Muscle layer of duodenum (tissue), 2 donors: ENCODE data around the gene FAHD2A.
"Not testable (repeated sequence)": the region's sequence is repeated elsewhere in the genome, so short reads cannot be mapped to it uniquely, and the experiment has no call there.

Experiments
- H3K27ac ChIP-seq: one replicate; pipeline ENCODE4 v1.7.0; 2013; ENCODE audit warnings: mild to moderate bottlenecking, low read length
- H3K27me3 ChIP-seq: one replicate; pipeline ENCODE4 v1.7.0; 2013; ENCODE audit warnings: low read depth, mild to moderate bottlenecking, control low read depth, low read length
- H3K36me3 ChIP-seq, 2 donors: one replicate each; pipeline ENCODE4 v1.7.0; 2013; ENCODE audit warnings: low read length in 2 of 2, control low read depth in 1 of 2, mild to moderate bottlenecking in 1 of 2; ENCODE audit not compliant: insufficient read depth in 2 of 2, control insufficient read depth in 1 of 2
- H3K4me1 ChIP-seq, 2 donors: one replicate each; pipeline ENCODE4 v1.7.0; 2013; ENCODE audit warnings: low read length in 2 of 2, mild to moderate bottlenecking in 2 of 2, control low read depth in 1 of 2, moderate library complexity in 1 of 2; ENCODE audit not compliant: insufficient read depth in 2 of 2, control insufficient read depth in 1 of 2
- H3K4me3 ChIP-seq, 2 donors: one replicate each; pipeline ENCODE4 v1.7.0; 2013; ENCODE audit warnings: low read length in 2 of 2, low read depth in 1 of 2, mild to moderate bottlenecking in 1 of 2
- H3K9me3 ChIP-seq, 2 donors: one replicate each; pipeline ENCODE4 v1.7.0; 2013; ENCODE audit warnings: low read length in 2 of 2, control low read depth in 1 of 2, mild to moderate bottlenecking in 1 of 2; ENCODE audit not compliant: control insufficient read depth in 1 of 2
- donor health status: healthy.

The FAHD2A gene

GRCh38 chr2:95427196-95427867, 24.8 kb downstream of the FAHD2A start:
- not testable (repeated sequence) for H3K4me1 ChIP-seq, H3K4me3 ChIP-seq, H3K36me3 ChIP-seq

GRCh38 chr2:95429748-95430467, 27.4 kb downstream of the FAHD2A start:
- H3K9me3 ChIP-seq, H3K4me3 ChIP-seq, H3K27ac ChIP-seq, H3K36me3 ChIP-seq, H3K27me3 ChIP-seq, H3K4me1 ChIP-seq: not testable (repeated sequence)

More at GRCh38 chr2:95427196-95427867, 24.8 kb downstream of the FAHD2A start:
- not testable (repeated sequence) for H3K27me3 ChIP-seq, H3K9me3 ChIP-seq, H3K27ac ChIP-seq

DNA sequence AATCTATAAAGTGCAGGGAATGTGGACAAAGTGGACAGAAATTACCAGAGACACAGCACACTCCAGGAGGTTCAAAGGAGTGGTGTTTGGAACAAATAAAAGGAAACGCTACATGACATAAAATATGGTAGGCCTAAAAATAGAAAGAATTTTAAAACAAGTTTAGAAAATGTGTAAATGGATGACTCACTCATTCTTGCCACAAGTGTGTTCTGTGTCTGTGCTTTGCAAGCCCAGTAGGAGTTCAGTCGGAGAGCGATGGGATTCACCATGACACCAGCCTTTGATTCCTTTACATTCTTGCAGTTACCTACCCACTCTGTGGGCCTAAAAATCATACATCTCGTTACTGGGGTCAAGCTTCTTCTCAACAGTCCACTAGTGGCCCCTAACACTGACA, 30.9 kb downstream of the FAHD2A start:
- H3K4me1 ChIP-seq, H3K27me3 ChIP-seq, H3K4me3 ChIP-seq, H3K36me3 ChIP-seq, H3K27ac ChIP-seq, H3K9me3 ChIP-seq: not testable (repeated sequence)

- H3K36me3 ChIP-seq, H3K9me3 ChIP-seq, H3K27ac ChIP-seq, H3K27me3 ChIP-seq, H3K4me3 ChIP-seq, H3K4me1 ChIP-seq: not testable (repeated sequence)
These were observed 31.5 kb downstream of the FAHD2A start for GRCh38 chr2:95433973-95434372.

DNA sequence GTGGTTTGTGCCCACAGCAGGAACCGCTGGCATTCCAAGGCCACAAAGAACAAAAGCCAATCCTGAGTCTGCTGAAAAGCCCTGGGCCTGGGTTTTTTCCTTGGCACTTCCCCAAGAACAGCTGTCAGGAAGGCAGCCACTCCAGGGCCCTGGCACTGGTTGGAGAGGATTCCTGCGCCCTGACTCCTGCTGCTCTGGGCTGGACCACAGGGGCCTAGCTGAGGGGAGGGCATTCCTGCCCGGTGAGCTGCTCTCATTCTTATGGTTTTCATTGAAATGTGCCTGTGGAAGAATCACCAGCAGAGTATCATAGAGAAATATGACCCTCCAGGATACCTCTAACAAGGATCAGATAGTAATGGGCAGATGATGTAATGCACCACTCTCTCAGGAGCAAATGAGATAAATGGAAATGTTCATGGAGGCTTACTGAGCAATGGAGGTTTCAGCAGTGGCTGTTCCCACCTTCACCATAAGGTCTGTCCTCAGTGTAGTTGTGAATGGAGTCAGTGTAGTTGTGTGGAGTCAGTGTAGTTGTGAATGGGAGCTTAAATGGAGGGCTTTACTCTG, 32.1 kb downstream of the FAHD2A start:
- not testable (repeated sequence) for H3K27me3 ChIP-seq, H3K4me3 ChIP-seq, H3K4me1 ChIP-seq, H3K27ac ChIP-seq, H3K36me3 ChIP-seq, H3K9me3 ChIP-seq

DNA sequence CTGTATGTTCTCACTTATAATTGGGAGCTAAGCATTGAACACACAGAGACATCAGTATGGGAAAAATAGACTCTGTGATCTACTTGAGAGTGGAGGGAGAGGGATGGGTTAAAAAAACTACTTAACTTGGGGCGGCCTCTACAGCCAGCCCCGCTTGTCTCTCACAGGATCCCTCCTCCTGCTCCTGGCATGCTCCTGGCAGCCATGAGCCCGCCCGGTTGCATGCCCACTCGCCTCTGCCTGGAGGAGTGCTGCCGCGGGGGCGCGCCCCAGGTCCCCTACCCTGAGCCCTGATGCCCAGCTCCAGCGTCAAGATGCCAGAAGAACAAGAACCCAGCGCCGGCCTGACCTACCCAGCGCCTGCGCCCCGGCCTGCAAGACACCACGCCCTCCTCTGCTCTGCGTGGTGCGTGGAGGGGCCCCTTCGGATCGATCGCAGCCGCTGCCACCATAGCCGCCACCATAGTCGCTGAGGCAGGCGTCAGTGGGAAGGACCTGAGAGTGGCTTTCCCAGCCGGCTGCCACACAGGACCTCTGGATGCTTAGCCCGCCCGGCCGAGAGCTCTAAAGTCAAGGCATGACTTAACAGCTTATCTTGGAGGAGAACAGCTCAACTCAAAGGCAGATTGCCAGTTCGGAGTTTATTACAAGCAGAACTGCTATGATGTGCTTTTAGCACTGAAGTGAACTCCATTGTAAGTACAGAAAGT, 32.8 kb downstream of the FAHD2A start:
- not testable (repeated sequence) for H3K27ac ChIP-seq, H3K27me3 ChIP-seq, H3K4me1 ChIP-seq, H3K36me3 ChIP-seq, H3K9me3 ChIP-seq, H3K4me3 ChIP-seq

- not testable (repeated sequence) for H3K36me3 ChIP-seq, H3K9me3 ChIP-seq, H3K4me1 ChIP-seq, H3K27me3 ChIP-seq, H3K27ac ChIP-seq, H3K4me3 ChIP-seq
These were observed 33.3 kb downstream of the FAHD2A start for GRCh38 chr2:95435872-95436209.

DNA sequence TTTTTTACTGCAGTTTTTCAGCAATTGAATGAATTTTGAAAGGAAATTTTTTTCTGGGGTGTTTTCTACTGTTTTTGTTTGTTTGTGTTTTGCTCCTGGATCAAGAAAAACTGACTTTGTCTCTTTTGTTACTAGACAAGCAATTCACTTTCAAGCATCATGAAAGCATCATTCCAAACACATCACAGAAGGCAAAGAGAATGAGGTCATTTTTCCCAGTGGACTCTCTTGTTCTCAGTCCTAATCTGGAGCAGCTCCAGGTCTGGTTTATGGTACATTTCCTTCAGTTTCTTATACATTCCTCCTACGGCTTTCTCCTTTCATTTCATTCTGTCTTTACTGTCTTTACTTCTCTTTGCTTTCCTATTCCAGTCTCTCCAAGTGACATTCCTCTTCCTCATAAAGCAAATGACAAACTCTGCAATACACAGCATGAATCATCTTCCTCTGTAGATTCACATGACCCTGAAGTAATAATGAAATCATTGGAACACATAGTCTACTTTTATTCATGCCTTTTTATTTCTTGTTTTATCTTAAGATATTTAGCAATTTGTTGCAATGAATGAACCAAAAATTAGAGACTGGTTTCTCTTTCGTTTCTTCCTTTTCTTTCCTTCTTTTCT, 40.1 kb downstream of the FAHD2A start:
- H3K4me1 ChIP-seq, H3K27me3 ChIP-seq, H3K36me3 ChIP-seq, H3K27ac ChIP-seq, H3K4me3 ChIP-seq, H3K9me3 ChIP-seq: not testable (repeated sequence)

DNA sequence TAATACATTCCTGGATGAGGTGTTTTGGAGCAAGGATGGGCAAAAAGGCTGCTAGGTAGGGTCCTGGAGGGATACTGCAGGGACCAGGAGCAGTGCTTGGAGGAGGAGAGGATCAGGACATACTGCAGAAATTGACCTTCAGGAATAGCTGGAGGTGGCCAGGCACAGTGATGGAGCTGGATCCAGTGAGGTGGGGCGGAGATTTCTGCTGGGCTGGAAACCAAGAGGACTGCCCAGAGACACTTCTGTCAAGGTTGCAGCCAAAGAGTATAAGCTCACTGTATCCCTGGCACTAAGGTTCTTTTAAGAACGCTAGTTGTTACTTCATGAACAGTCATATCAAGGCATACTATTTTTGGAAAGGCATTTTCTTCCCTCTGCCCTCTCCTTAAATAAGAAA, 42.8 kb downstream of the FAHD2A start:
- not testable (repeated sequence) for H3K27me3 ChIP-seq, H3K36me3 ChIP-seq, H3K4me1 ChIP-seq, H3K27ac ChIP-seq, H3K9me3 ChIP-seq, H3K4me3 ChIP-seq

GRCh38 chr2:95463292-95463691, 60.8 kb downstream of the FAHD2A start:
- H3K27ac ChIP-seq, H3K4me3 ChIP-seq, H3K4me1 ChIP-seq, H3K27me3 ChIP-seq, H3K36me3 ChIP-seq, H3K9me3 ChIP-seq: not testable (repeated sequence)
